ENCODE data around the gene HCLS1.
A peak's percentile ranks its signal among the peaks of the same experiment; 100 is the strongest.
"Not testable (repeated sequence)": the region's sequence is repeated elsewhere in the genome, so short reads cannot be mapped to it uniquely, and the experiment has no call there.

Gene HCLS1

GRCh38 chr3:121594850-121595249, 65.9 kb downstream of the HCLS1 start:
- no peak for DNase-seq

GRCh38 chr3:121593806-121594205, 66.9 kb downstream of the HCLS1 start:
- not testable (repeated sequence) for DNase-seq

GRCh38 chr3:121592856-121593702, 67.6 kb downstream of the HCLS1 start, which contains the start of gene FBXO40:
FBXO40 (plus strand) TSS chr3:121593379; CDS start chr3:121620576, 27,197 bp downstream.
- DNase-seq, result peak; percentile 79

- DNase-seq, result no peak
Measured at GRCh38 chr3:121584418-121584817, 76.3 kb downstream of the HCLS1 start.

- DNase-seq, result no peak
Measured at GRCh38 chr3:121581691-121582090, 79.0 kb downstream of the HCLS1 start.

Measured in NCI-H510A treated with DMSO at 0.1 percent for 48 hours (cell line).